CD4-positive, alpha-beta T cell treated with Interleukin-6 at 100 ng/mL for 8 hours (primary cell): ENCODE results near the gene RNF34.

Experiments used
- DNase-seq: peaks from one replicate; pipeline ENCODE4 v3.0.0-alpha.2; 2020; ENCODE audit warnings: mixed read lengths, low spot score

The RNF34 gene

DNA sequence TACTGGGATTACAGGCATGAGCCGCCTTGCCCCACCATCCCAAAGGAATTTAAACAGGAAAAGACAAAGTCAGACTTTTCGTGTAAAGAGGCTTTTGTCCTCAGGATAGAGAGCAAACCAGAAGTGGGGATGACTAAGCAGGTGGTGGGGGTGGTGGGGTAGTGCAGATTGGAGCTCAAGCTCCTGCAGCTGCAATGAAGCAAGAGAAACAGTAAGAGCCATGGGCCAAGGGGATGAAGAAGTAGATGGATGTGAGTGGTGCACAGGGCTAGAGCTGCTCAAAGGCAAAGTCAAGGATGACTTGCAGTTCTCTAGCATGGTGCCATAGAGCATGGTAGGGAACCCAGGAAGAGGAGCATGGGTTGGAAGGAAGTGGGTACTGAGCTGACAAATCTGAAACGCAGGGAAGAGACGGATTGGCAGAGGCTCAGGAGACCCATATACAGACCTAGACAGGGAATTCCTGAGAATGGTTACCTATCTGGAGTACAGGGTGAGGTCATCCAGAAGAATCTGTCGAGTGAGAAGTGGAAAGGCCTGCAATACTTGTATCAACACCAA, 11.4 kb upstream of the RNF34 start:
- no peak for DNase-seq

DNA sequence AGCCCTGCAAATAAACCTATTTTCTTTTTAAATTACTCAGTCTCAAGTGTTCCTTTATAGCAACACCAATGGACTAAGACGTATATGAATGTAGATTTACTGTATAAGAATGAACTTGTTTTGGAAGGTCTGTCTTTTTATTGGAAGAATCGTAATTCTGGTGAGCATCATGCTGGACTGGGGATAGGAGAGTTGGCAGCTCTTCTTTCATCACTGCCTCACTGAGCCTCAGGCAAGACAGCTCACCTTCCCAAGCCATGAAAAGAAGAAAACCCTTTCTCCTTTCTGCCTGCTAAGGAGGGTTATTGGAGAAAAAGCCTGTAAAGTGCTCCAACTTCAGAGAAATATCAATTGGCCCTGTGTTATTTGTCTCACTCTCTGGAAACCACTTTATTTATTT, 9.1 kb upstream of the RNF34 start:
- no peak for DNase-seq

DNA sequence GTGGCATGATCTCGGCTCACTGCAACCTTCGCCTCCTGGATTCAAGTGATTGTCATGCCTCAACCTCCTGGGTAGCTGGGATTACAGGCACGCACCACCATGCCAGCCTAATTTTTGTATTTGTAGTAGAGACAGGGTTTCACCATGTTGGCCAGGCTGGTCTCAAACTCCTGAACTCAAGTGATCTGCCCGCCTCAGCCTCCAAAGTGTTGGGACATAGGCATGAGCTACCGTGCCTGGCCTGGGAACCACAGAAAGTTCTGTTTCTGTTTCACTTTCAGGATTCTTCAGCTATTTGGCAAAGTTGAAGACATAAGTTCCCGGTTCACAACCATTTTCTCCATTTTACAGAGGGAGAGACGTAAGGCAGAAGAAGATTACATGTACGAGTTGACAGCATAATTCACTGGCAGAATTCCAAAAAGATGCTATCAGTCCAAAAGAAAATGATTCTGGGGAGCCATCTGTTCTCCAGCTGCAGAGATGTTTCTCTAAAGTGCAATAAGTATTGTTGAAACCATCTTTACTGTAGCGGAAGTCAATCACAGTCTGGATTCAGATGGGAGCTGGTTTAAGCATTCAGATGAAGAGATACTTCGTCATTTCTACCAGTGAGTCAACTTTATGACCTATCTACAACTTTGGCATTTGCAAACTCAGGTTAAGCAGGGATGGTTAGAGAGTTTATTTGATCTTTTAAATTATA, 8.1 kb upstream of the RNF34 start:
- peak; percentile 15 for DNase-seq

DNA sequence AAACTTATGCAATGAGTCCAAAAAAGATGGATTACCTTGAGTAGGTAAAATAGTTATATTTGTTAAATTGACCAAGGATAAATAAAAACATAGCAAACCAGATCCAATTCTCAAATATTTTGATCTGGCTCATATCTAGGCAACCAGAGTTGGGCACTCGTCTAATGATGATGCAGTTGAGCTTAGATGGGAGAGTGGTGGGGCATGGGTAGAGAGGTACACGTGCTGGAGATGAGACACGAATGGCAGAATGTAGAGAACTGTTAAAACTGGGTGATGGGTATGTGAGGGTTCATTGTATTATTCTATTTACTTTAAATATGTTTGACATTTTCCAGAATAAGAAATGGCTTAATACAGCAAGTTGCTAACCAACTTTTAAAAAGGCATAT, 7.6 kb upstream of the RNF34 start:
- DNase-seq, result no peak

DNA sequence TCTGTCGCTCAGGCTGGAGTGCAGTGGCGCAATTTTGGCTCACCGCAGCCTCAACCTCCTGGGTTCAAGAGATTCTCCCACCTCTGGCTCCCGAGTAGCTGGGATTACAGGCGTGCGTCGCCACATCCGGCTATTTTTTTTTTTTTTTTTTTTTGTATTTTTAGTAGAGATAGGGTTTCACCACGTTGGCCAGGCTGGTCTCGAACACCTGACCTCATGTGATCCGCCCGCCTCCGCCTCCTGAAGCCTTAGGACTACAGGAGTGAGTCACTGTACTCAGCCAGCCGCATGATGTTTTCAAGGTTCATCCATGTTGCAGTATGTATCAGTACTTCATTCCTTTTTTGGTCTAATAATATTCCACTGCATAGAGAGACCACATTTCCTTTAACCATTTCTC, 2.4 kb upstream of the RNF34 start:
- no peak for DNase-seq

DNA sequence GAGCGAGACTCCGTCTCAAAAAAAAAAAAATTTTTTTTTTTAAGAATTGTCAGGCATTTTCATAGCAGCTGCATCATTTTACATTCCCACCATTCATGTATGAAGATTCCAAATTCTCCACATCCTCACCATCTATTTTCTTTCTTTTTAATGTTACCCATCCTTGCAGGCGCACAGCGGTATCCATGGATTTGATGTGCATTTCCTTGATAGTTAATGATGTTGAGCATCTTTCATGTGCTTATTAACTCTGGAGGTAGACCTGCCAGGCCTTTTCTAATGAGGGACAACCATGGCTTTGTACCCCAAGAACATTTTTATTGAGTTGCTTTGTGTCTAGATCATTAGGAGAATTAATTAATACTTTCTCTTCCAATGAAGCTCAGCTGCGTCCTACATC, 1.6 kb upstream of the RNF34 start:
- no peak for DNase-seq

DNA sequence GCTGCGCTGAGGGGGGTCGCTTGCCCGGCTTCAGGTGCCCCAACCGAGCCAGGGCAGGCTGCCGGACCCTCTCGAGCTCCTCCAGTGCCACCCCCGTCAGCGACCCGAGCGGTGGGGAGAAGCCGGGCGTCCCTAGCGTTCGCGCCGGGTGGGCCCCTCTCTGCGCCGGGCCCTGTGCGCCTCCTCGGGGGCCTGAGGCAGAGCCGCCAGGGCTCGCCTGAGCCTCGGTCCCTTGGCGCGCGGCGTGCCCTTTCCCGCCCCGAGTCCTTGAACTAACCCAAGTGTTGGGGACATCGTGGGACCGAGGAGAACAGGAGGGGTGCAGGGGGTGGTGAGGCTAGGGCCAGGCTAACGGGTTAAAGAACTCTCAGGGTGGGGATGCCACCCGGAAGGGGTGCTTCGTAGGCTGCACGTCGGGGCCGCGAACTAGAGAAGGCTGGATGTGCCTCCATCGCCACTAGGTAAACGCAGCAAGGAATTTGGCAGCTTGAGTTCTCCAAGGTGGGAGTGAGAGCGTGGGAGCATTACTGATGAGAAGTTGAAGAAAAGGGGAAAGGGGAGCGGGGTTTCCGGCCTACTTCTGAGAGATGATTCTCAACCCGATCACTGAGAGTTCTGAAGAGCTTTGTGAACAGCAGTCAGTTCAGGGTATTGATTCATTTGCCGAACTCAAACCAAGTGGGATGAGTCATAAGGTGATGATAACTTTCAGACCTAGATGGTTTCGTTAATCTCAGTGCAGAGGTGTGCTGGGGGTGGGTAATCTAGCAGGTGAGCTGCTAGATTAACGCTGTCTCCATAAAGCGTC, 618 bp downstream of the RNF34 start:
- peak; percentile 61 for DNase-seq

DNA sequence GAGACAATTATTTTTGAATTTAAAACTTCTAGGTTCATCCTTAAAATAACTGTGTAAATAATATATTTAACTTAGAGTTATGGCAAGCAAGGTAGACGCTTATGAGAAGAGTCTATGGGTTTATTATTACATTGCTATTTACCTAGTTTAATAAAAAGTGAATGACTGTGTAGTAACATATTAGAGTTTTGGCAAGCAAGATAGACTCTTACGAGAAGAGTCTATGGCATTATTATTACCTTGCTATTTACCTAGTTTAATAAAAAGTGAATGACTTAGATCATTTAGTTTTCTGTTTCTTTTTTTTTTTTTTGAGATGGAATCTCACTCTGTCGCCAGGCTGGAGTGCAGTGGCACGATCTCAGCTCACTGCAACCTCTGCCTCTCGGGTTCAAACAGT, 3.8 kb downstream of the RNF34 start:
- no peak for DNase-seq

DNA sequence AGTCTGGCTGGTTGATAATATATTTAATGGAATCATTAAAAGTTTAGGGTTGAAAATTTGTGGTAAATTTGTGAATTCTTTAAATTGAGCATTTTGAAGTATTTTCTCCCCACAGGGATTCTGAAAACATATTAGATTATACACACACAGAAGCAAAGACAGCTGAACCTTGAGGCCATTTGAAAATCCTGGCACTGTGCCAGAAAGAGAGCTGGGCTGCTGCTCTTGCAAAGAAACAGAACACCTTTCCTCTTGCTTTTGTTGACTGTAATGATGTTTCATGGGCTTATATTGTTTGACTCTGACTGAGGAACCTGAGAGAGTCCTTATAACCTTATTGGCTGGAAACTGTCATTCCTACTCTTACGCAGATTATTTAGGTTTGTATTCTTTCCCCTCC, 4.8 kb downstream of the RNF34 start:
- DNase-seq, result no peak

DNA sequence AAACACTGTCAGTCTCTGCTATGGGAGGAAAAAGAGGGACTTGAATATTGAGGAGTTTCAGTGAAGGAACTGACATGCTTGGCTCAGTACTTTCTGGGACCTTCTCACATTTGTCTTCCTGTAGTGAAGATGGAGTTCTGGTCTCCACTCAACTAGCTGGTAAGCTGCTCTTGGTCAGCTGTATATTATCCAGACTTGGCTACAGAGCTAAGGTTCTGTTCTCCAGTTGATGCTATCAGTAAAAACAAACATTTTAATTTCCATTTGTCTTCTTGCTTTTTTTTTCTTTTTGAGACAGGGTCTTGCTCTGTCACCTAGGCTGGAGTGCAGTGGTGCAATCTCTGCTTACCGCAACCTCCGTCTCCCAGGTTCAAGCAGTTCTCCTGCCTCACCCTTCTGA, 5.3 kb downstream of the RNF34 start:
- DNase-seq, result no peak

DNA sequence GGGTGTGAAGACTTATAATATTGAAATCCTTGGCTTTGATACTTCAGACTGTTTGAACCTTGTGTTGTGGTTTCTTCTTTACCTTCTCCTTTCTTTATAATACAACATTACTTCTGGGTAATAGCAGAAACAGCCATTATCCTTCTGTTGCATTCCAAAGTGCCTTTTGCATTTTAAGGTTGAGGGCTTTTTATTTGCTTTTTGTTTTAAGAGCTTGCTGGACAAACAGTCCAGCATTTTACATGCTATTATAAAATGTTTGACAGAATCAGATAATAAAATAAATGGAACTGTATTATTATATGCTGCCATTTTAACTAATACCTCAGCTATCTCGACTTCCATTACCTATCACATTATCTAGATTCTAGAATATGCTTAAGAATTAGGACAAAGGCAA, 14.0 kb downstream of the RNF34 start:
- DNase-seq, result no peak

DNA sequence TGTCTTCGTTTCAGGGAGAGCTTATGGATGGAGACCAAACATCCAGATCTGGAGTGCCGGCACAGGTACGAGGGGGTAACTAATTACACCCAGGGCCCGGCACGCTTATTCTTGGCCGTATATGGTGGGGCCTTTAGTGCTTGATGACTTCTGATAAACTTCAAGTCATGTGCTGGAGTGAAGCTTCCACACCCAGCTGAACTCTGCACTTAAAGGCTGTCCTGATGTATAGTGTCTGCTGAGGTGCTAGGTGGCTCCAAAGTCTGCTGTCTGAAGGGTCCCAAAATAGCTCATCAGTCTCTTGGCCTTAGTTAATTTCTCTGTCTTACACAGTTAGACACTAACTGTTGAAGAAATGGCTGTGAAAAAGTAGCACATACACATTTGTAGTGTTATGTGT, 17.9 kb downstream of the RNF34 start:
- DNase-seq, result no peak

DNA sequence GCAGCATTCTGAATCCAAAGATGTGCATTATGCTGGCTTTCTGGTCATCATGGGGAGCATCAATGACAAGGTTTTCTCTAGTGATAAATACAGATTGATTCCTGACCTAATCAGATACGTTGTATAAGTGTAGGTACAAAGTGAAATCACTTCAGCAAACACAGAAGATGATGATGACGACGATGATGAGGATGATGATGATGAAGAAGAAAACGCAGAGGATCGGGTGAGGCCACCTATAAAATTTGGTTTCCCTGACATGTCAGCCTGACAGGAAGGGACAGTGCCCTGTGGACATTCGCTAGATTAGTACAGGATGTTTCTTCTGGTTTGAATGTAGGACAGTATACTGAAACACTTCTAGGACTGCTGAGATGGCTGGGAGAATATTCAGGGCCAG, 20.2 kb downstream of the RNF34 start:
- no peak for DNase-seq

DNA sequence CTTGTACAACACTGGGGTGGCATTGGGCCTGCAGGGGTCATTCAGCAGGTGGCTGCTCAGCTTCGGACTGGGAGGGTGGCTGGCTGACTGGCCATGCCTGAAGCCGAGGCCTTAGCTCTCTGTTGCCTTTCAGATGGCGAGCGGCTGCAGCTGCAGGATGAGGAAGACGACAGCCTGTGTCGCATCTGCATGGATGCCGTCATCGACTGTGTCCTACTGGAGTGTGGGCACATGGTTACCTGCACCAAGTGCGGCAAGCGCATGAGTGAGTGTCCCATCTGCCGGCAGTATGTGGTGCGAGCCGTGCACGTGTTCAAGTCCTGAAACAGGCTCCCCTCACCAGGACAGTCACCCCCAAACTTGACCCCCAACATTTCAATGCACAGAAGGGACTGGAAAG, 23.3 kb downstream of the RNF34 start:
- DNase-seq, result no peak

DNA sequence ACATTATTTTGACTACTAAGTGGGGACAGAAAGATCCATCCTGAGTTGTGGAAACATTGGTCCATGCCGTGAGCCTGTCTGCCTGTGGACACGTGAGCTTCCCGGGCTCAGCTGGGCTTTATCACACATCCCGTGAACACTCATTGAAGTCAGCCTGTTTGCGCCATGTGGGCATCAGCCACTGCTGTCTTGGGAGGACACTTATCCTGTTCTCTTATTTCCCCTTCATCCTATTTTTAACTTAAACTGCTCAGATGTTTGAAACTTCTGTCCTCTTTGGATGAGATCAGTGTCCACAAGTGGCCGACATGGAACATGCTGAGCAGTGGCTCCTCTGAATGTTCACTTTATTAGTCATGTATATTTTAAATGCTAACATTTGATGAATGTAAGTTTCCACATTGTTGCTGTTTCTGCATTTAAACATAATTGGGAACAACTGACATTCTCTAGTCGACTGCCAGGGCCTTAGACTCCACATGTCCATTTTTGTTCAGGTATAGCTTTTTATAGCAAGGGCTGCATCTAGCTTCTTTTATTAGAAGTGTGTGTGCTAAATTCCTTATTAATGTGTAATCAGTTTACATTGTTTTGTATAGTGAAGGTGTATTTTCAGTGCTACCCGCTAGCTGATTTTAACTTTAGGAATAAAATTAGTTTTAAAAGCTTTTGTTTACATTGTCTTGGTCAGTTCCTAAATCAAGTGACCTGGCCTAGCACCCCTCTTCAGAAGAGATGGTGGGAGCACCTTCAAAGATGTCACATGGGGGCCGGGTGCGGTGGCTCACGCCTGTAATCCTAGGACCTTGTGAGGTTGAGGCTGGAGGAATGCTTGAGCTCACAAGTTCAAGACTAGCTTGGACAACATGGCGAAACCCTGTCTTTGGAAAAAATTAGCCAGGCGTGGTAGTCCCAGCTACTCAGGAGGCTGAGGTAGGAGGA, 24.0 kb downstream of the RNF34 start:
- DNase-seq, result no peak

DNA sequence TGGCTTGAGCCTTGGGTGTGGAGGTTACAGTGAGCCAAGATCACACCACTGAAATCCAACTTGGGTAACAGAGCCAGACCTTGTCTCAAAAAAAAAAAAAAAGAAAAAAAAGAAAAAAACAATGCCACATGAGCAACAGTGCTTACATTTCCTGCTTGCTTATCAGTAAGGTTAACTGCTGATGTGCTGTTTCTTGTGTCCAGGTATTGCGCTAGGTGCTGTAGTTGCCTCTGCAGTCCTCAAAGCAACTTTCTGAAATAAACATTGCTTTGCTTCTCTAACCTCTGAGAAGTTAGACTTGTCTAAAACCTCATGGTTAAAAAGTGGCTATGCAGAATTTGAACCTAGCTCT, 24.7 kb downstream of the RNF34 start:
- DNase-seq, result no peak

DNA sequence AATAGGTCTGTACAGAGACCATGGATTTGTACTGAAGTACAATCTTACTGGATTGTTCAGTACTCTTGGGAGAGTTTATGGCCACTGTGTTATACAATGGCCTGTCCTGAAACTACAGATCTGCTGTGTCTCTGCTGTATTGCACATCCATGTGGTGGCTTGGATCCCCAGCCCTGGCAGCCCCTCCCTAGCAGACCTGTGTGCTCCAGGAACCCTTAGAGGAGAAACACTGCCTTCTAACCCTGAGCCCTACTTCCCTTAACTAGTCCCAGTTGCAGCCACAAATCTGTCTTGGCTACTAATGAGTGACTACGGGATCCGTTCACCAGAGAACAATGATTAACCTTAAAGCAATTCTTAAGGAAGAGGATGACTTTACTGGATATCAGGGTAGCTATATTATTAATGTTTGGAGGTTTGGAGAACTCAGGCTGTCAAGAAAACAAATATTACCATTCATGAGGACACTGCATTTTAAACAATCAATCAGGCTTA, 27.7 kb downstream of the RNF34 start:
- no peak for DNase-seq

DNA sequence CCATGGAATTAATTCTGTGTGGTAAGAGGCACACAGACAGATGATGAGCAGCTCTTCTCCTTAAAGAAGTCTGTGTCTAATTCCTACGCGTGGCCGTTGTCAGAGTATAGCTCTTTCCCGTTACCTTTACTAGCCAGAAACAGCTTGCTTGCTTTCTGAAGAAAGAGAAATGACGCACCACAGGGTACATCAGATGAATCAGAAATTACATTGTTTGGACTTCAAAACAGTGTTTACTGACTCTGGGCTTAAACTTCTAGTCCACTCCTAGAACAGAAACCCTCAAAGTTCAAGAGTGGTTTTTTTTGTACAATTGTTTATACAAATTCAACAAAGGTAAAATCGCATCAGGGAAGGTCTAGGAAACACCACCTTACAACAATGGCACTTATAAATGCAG, 29.0 kb downstream of the RNF34 start:
- no peak for DNase-seq

DNA sequence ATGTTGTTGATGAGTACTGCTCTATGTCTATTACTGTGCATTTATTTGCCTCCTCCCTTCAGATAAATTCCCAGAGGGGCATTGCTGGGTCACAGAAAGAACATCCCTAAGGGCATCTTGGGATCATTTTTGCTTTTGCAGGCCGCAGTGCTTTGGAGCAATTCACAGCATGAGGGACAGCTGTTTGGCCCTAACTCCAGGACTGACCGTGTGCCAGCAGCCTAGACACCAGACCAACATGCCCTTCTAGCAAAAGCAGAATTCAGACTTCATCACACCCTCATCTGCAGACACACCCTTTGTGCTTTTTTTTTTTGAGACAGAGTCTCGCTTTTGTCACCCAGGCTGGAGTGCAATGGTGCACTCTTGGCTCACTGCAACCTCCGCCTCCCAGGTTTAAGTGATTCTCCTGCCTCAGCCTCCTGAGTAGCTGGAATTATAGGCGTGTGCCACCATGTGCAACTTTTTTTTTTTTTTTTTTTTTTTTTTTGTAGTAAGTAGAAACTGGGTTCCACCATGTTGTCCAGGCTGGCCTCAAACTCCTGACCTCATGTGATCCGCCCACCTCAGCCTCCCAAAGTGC, 31.0 kb downstream of the RNF34 start:
- no peak for DNase-seq

DNA sequence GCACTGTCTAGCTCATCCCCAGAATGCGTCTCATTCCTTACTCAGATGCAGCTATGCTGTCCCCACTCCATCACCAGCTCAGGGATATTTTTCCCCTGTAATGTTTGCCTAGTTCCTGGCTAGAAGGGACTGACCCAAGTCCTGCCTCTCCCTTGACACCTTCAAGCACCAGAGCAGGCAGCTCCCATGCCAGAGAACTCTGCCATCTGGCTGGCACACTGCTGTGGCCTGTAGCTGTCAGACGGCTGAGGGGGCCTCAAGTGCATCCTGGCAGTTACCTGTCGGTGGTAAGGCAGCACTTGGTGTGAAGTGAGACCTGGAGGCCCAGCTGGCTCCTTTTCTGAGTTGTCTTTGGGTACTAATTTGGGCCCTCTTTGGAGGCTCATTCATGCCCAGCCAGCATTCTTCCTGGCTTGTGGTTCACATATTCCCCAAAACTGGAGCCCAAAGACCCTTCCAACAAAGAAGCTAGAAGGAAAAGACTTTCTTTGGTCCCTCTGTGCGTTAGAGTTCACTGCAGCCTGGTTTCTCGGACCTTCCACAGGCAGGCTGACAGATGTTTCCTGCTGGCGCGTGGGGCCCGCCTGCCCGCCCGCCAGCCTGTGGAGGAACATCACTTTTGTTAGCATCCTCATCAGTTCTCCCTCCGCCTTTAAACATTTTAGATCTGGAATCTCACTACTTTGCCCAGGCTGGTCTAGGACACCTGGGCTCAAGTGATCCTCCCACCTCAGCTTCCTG, 33.0 kb downstream of the RNF34 start:
- DNase-seq, result no peak

DNA sequence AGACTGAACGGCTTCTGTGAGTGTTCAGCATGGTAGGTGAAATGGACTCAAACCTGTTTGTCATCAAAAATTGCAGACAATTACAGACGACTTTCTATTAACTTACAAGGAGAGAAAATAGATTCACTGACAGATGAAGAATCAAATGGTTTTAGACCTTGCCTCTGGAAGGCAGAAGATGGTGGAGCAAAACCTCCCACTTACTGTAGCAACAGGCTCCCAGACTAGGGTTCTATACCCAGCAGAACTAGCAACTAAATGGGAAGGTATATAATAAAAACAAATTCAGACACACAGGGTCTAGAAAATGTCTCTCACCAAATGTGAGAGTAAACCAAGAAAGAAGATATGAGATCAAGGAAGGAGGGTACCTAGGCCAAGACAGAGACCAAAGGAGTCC, 36.8 kb downstream of the RNF34 start:
- DNase-seq, result no peak
